ENCODE data around the gene QTRT2.

DNA sequence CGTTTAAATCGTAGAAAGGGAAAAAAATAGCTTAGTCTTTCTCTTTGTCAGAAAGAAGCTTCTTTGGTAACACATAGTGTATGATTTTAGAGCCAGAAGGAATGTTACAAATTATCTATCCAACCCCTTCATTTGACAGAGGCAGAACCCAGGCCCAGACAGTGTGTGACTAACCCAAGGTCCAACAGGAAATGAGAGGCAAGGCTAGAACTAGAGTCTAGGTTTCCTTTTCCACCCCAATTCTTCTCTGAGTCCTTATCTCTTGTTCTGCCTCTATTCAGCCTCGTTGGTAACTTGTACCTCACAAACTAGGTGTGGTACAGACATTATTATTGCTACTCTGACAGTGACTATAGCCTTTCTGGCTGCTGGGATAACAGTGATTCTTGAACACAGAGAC, 39.3 kb downstream of the QTRT2 start:
- TF ChIP-seq CTCF (IDR thresholded peaks at IDR 0.05) (no peak), POLR2A (IDR thresholded peaks at IDR 0.05) (no peak), POLR2AphosphoS5 (IDR thresholded peaks at IDR 0.05; ENCODE audit: insufficient read depth in 1 of 2, low read depth in 1 of 2) (no peak)
